ENCODE data around the gene HOXC9. TPM values are rescaled to one million over a fixed set of nuclear protein-coding genes. Genes with fewer than 3 reads are reported as not detected.

Gene HOXC9
- polyA plus RNA-seq, 3 donors from 2014 or later, result not detected

- peaks cover 24 to 28% of the 10 kb centered on the region in 2 donors for H3K4me1 Mint-ChIP-seq
- H3K27ac Mint-ChIP-seq, result peak overlapping the region in 1 of 6 donors; percentile 59
Observed at GRCh38 chr12:53982648-53983567, 17.1 kb upstream of the HOXC9 start.

GRCh38 chr12:53983568-53983949 is 16.4 kb upstream of the HOXC9 start:
- Mint-ChIP-seq H3K9me3 (no peaks in the 10 kb centered on the region), H3K4me3 (peak overlapping the region in 2 of 5 donors; percentile 7 to 12), H3K27ac (peak overlapping the region in 2 of 6 donors; percentile 5 to 59), H3K36me3 (peaks cover 0 to 5% (median 0%) of the 10 kb centered on the region in 3 donors), H3K27me3 (ENCODE audit: low read depth in 3 of 3) (peaks cover 71 to 92% (median 83%) of the 10 kb centered on the region in 3 donors), H3K4me1 (peaks cover 24% of the 10 kb centered on the region in 2 donors)
- DNase-seq, result no peak

More at GRCh38 chr12:53982648-53983567, 17.1 kb upstream of the HOXC9 start:
- Mint-ChIP-seq H3K27me3 (ENCODE audit: low read depth in 3 of 3) (peaks cover 71 to 89% (median 82%) of the 10 kb centered on the region in 3 donors), H3K4me3 (peak overlapping the region in 1 of 5 donors; percentile 7), H3K9me3 (no peaks in the 10 kb centered on the region), H3K36me3 (peaks cover 0 to 3% (median 0%) of the 10 kb centered on the region in 3 donors)
- DNase-seq, result no peak

GRCh38 chr12:53983950-53984572 is 15.9 kb upstream of the HOXC9 start:
- peak overlapping the region in 2 of 6 donors; percentile 5 to 59 for H3K27ac Mint-ChIP-seq
- peak overlapping the region in 2 of 5 donors; percentile 12 to 18 for H3K4me3 Mint-ChIP-seq
- H3K36me3 Mint-ChIP-seq, result peaks cover 0 to 5% (median 0%) of the 10 kb centered on the region in 3 donors
- H3K4me1 Mint-ChIP-seq, result peaks cover 27 to 28% of the 10 kb centered on the region in 2 donors
- DNase-seq, result no peak
- H3K9me3 Mint-ChIP-seq, result no peaks in the 10 kb centered on the region
- H3K27me3 Mint-ChIP-seq (ENCODE audit: low read depth in 3 of 3), result peaks cover 69 to 91% (median 83%) of the 10 kb centered on the region in 3 donors

- H3K27ac Mint-ChIP-seq, result peak within 1 kb of the TSS in 3 of 6 donors; percentile 5 to 59 (median 50)
- no peaks in the 10 kb centered on the region for H3K9me3 Mint-ChIP-seq
- peaks cover 0 to 5% (median 0%) of the 10 kb centered on the region in 3 donors for H3K36me3 Mint-ChIP-seq
- H3K4me3 Mint-ChIP-seq, result peak within 1 kb of the TSS; percentile 68 to 83 (median 73)
- DNase-seq, result peak; percentile 70 to 75 (median 71)
- H3K4me1 Mint-ChIP-seq, result peaks cover 35 to 38% of the 10 kb centered on the region in 2 donors
- peaks cover 69 to 92% (median 88%) of the 10 kb centered on the region in 3 donors for H3K27me3 Mint-ChIP-seq (ENCODE audit: low read depth in 3 of 3)
Observed at GRCh38 chr12:53984901-53985691, 14.9 kb upstream of the HOXC9 start, which contains the start of gene HOXC10. HOXC10 (plus strand) TSS chr12:53985146; CDS start chr12:53985260, 114 bp downstream.

DNA sequence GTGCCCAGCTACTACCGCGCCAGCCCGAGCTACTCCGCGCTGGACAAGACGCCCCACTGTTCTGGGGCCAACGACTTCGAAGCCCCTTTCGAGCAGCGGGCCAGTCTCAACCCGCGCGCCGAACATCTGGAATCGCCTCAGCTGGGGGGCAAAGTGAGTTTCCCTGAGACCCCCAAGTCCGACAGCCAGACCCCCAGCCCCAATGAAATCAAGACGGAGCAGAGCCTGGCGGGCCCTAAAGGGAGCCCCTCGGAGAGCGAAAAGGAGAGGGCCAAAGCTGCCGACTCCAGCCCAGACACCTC is 14.3 kb upstream of the HOXC9 start:
- Mint-ChIP-seq H3K4me1 (peaks cover 35 to 43% of the 10 kb centered on the region in 2 donors), H3K36me3 (peaks cover 0 to 5% (median 0%) of the 10 kb centered on the region in 3 donors), H3K9me3 (no peaks in the 10 kb centered on the region), H3K27me3 (ENCODE audit: low read depth in 3 of 3) (peaks cover 70 to 93% (median 90%) of the 10 kb centered on the region in 3 donors), H3K4me3 (peak overlapping the region; percentile 58 to 83 (median 69)), H3K27ac (peak overlapping the region in 1 of 6 donors; percentile 55)
- DNase-seq, result no peak

- Mint-ChIP-seq H3K27me3 (ENCODE audit: low read depth in 3 of 3) (peaks cover 65 to 89% (median 88%) of the 10 kb centered on the region in 3 donors), H3K4me3 (peak overlapping the region; percentile 29 to 83 (median 68)), H3K36me3 (peaks cover 0 to 3% (median 0%) of the 10 kb centered on the region in 3 donors), H3K4me1 (peaks cover 37 to 43% of the 10 kb centered on the region in 2 donors), H3K9me3 (no peaks in the 10 kb centered on the region), H3K27ac (no peak overlapping the region)
- no peak for DNase-seq
Observed at GRCh38 chr12:53985994-53986685, 13.8 kb upstream of the HOXC9 start.

- H3K36me3 Mint-ChIP-seq, result peaks cover 0 to 3% (median 0%) of the 10 kb centered on the region in 3 donors
- H3K27me3 Mint-ChIP-seq (ENCODE audit: low read depth in 3 of 3), result peaks cover 59 to 89% (median 82%) of the 10 kb centered on the region in 3 donors
- peaks cover 37 to 43% of the 10 kb centered on the region in 2 donors for H3K4me1 Mint-ChIP-seq
- no peak for DNase-seq
- no peak overlapping the region for H3K27ac Mint-ChIP-seq
- peaks cover 0 to under 1% (median 0%) of the 10 kb centered on the region in 6 donors for H3K9me3 Mint-ChIP-seq
- peak overlapping the region in 4 of 5 donors; percentile 7 to 83 (median 29) for H3K4me3 Mint-ChIP-seq
Observed at GRCh38 chr12:53986686-53987483, 13.1 kb upstream of the HOXC9 start.

GRCh38 chr12:53987787-53988230 is 12.2 kb upstream of the HOXC9 start:
- no peak for DNase-seq
- peaks cover 37 to 43% of the 10 kb centered on the region in 2 donors for H3K4me1 Mint-ChIP-seq
- H3K4me3 Mint-ChIP-seq, result no peak overlapping the region
- H3K27me3 Mint-ChIP-seq (ENCODE audit: low read depth in 3 of 3), result peaks cover 62 to 89% (median 77%) of the 10 kb centered on the region in 3 donors
- peaks cover 0 to 5% (median 0%) of the 10 kb centered on the region in 6 donors for H3K9me3 Mint-ChIP-seq
- peaks cover 0 to 3% (median 0%) of the 10 kb centered on the region in 3 donors for H3K36me3 Mint-ChIP-seq
- no peak overlapping the region for H3K27ac Mint-ChIP-seq

DNA sequence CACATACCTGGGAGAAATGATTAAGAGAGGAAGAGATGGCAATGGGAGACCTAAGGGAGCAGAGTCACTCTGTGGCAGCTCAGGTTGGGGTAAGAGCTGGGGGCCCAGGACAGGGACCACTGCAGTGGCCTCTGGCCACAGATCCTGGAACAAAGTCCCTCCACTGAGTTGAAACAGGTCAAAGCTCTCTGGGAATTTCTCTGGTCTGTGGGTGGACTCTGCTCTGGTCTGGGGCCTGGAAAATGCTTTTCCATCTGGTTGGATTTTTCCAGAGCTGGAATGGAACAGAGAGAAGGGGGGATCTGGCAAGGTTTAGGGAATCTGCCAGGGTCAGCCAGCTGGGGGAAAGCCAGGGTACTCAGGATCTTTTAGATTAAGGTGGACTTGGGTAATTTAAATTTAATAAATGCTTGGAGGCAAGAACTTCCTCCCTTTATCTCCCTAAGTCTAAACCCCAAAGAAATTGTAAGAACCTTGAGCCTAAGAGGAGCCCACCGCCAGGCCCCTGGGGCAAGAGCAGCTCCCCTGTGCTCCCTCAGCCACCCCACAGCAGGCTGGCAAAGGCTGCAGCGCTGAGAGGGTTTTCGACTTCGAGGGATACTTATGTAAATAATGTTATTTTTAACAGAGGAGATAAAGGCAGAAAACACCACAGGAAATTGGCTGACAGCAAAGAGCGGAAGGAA is 11.3 kb upstream of the HOXC9 start:
- Mint-ChIP-seq H3K36me3 (peaks cover 0 to 3% (median 0%) of the 10 kb centered on the region in 3 donors), H3K9me3 (peaks cover 0 to 5% (median 0%) of the 10 kb centered on the region in 6 donors), H3K27me3 (ENCODE audit: low read depth in 3 of 3) (peaks cover 61 to 87% (median 75%) of the 10 kb centered on the region in 3 donors), H3K4me1 (peaks cover 37 to 47% of the 10 kb centered on the region in 2 donors), H3K4me3 (peak overlapping the region in 4 of 5 donors; percentile 38 to 57 (median 52)), H3K27ac (no peak overlapping the region)
- no peak for DNase-seq

- peaks cover 0 to 3% (median 0%) of the 10 kb centered on the region in 3 donors for H3K36me3 Mint-ChIP-seq
- DNase-seq, result peak in 1 of 3 donors; percentile 36
- peaks cover 62 to 88% (median 77%) of the 10 kb centered on the region in 3 donors for H3K27me3 Mint-ChIP-seq (ENCODE audit: low read depth in 3 of 3)
- H3K27ac Mint-ChIP-seq, result no peak overlapping the region
- H3K9me3 Mint-ChIP-seq, result peaks cover 0 to 7% (median 0%) of the 10 kb centered on the region in 6 donors
- H3K4me3 Mint-ChIP-seq, result peak overlapping the region; percentile 32 to 66 (median 52)
- H3K4me1 Mint-ChIP-seq, result peaks cover 41 to 53% of the 10 kb centered on the region in 2 donors
Observed at GRCh38 chr12:53989227-53990113, 10.5 kb upstream of the HOXC9 start.

Measured in immature natural killer cell (primary cell).